MV-4-11 (cell line): ENCODE measurements around the gene PPP2R2C.

Experiments
- DNase-seq: peaks from one replicate; lab custom pipeline; 2025; lab: John Stamatoyannopoulos, UW

Gene PPP2R2C

DNA sequence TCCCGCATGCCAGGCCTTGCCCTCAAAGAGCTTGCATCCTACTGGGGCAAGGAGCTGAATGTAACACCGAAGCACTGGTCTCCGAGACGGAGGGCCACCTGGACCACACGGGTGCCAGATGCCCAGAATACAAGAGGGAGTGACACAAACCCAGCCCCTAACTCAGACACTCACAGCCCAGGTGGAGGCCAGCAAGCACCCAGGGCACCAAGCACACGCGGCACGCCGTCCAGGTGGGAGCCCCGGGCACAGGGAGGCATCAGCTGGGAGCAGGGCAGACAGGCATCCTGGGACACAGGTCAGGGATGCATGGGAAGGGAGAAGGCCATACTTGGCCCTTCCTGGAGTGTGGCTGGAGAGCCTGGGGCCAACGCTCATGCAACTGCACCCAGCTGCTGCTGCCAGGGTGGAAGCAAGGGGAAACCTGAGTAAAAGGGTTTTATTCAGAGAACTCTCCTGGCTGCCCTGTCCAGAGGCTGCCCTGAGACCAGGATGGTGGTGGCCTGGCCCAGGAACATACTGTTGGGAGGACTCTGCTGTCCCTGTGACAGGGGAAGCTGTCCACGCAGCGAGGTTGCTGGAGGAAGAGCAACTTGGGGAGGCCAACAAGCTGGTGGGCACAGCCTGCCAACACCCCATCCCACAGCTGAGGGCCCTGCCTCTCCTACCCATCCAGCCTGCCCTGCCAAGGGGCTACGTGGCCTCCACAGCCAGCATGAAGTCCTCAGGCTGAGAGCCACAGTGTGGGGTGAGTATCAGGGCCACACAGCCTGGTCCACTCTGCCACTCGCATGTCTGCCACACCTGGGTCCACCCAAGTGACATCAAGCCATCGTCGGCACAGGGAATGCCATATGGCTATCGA lies 22.2 kb upstream of the PPP2R2C start:
- DNase-seq = no peak

- DNase-seq = no peak
Measured at GRCh38 chr4:6493658-6494304, 21.4 kb upstream of the PPP2R2C start.

DNA sequence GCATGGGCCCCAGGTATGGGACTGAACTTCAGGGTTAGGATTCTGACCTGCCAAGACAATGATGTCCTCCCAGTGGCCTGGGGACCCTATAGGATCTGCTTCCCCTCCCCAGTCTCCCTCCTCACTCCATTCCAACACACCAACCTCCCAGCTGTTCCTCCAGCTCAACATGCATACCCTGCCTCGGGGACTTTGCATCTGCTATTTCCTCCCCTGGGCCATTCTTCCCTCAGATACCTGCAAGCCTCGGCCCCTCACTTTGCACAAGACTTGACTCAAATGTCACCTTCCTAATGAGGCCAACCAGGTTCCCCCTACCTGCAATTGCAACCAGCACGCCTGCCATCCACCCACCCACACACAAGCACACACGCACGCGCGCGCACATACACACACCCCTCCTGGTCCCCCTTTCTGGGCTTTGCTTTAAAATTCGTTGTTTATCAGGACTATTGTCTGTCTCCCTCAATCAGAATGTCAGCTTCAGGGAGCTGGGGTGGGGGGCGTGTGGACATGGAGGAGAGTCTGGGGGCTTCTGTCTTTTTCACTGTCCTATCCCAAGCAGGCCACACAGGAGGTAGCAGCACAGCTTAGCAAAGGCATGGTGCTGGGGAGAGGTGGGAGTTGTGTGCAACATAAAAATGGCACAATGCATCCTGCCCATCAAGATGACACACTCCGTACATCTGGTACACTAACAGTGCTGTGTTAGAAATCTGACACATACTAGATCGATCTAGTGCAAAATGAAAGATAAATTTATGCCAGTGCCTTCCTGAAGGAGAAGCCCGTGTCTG lies 20.6 kb upstream of the PPP2R2C start:
- no peak for DNase-seq

GRCh38 chr4:6492027-6492590 lies 19.7 kb upstream of the PPP2R2C start:
- DNase-seq = no peak

DNA sequence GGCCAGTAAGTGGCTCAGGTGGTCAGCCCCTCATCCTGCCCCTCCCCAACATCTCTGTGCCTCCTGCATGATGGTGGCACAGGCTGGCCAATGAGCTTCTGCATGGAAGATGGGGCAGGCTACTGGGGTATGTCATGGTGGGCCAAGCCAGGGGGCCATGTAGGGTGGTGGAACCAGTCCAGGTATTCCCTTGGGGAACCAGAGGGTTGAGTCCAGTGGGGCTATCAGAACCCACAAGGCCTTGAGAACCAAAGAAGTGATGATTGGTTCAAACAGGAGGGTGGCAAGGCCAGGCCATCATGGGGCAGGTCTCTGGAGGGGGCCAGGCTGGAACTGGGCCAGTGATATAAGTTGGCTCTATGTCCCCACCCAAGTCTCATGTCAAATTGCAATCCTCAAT lies 18.8 kb upstream of the PPP2R2C start:
- DNase-seq = no peak

DNA sequence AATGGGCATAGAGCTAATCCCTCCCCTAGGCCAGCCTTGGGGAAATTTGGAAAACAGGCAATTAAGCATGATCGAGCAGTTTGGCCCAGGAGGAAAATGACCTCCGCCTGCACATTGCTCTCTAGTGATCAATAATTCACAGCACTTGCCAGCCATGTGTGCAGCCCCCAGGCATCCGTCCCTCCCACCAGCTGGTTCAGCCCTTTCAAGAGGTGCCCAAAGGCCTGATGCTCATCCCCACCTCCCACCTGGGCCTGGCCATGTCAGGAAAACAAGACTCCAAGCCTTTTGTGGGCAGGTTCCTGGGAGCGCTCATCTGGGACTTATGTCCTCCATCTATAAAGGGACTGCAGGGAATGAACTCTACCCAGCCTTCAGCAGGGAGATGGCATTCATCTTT lies 17.5 kb upstream of the PPP2R2C start:
- DNase-seq = no peak

DNA sequence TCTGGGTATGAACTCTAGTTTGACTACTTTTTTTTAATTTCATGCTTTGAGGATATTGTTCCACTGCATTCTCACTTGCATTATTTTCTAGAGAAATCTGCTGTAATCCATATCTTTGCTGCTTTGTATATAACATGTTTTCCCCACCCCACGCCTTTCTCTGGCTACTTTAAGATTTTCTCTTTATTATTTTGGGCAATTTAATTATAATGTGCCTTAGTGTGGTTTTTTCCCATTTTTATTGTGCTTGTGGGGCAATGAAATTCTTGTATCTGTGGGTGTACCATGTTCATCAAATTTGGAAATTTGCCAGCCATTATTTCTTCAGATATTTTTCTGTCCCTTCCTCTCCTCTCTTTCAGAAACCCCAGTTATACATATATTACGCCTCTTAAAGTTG lies 15.1 kb upstream of the PPP2R2C start:
- no peak for DNase-seq

- DNase-seq = no peak
Measured at GRCh38 chr4:6480534-6481088, 8.2 kb upstream of the PPP2R2C start.

- DNase-seq = no peak
Measured at GRCh38 chr4:6478546-6479220, 6.3 kb upstream of the PPP2R2C start.

DNA sequence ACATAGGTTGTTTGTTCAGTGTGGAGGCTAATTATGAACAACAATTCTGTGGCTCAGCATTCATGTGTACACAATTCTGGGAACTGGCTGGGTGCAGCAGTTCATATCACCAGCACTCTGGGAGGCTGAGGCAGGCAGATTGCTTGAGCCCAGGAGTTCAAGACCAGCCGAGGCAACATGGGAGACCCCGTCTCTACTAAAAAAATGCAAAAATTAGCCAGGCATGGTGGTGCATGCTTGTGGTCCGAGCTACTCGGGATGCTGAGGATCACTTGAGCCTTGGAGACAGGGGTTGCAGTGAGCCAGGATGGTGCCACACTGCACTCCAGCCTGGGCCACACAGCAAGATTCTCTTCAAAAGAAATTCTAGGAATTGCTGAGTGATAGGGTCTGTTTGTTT lies 4.5 kb upstream of the PPP2R2C start:
- DNase-seq = no peak

- no peak for DNase-seq
Measured at GRCh38 chr4:6475492-6476020, 3.1 kb upstream of the PPP2R2C start.

- DNase-seq = no peak
Measured at GRCh38 chr4:6474705-6475457, 2.5 kb upstream of the PPP2R2C start.

- no peak for DNase-seq
Measured at GRCh38 chr4:6474053-6474568, 1.7 kb upstream of the PPP2R2C start.

GRCh38 chr4:6473264-6474052 lies 1.0 kb upstream of the PPP2R2C start:
- no peak for DNase-seq

GRCh38 chr4:6472008-6472386 lies 417 bp downstream of the PPP2R2C start:
- no peak for DNase-seq

DNA sequence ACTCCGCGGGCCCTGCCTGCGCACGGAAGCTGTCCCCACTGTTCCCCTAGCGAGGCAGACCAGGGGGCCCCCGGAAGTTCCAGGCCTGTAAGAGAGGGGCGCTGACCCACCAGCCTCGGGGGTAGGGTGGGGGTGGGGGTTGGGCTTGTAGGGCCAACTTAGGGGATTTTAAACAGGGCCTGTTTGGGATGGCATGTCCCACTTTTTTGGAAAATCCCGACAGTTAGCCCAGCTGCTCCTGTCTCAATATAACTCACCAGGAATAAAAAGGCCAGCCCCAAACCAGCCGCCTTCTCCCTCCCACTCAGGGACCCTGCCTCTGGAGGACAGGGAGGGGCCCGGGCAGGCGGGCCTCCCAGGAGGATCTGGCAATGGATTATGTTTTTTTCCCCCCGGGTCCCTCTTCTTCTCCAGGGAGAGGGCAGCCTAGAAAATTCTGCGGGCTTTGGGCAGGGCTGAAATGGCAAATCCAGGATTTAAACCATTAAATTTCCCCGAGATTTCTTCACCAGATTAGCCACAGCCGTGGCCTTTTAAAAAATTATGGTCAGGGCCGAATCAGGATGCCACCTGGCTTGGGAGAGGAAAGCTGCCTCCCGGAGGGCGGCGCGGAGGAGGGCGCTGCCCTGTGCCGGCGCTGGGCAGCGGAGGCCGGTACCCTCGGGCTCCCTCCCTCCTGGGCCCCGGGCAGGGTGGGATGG lies 957 bp downstream of the PPP2R2C start:
- no peak for DNase-seq

DNA sequence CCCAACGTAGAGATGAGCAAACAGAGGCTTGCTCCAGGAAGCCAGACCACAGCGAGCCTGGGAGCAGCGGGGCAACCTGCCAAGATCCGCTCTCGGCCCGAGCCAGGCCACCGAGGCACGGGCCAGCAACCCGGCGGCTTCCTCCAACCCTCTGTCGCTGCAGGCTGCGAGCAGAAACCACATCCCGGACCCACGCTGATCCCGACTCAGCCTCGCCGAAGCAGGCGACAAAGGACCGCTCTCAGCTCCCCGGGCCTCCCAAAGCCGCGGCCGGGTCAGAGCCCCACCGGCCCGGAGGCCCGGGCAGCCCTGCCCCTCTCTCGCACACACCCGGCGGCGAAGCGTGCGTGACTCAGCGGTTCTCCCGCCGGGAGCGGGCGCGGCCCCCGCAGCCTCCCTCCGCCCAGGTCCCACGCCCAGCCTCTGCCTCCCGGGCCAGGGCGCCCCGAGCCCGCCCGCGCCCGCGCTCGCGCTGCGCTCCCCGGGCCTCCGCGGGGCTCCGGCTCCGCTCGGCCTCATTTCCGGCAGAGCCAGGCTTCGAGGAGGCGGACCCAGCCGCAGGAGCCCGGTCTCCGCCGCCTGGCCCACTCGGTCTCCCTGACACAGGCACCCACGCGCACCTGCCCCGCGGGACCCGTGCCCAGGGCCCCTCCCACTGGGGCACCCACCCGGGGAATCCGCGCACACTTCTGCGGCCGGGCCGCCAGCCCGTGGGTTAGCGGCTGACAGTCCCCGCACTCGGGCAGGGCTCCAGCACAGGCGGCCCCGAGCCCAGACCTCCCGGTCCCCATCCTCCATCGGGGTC lies 1.7 kb downstream of the PPP2R2C start:
- DNase-seq = no peak

GRCh38 chr4:6469898-6470501 lies 2.4 kb downstream of the PPP2R2C start:
- no peak for DNase-seq
